Activated CD4-positive, alpha-beta memory T cell treated with anti-CD3 and anti-CD28 coated beads for 36 hours (primary cell): ENCODE data around the gene DBP. TPM values are rescaled to one million over a fixed set of nuclear protein-coding genes. Genes with fewer than 3 reads are reported as not detected.
A peak's percentile ranks its signal among the peaks of the same experiment; 100 is the strongest.
"Not testable (repeated sequence)": the region's sequence is repeated elsewhere in the genome, so short reads cannot be mapped to it uniquely, and the experiment has no call there.

ENCODE experiments used
- CTCF ChIA-PET: fragments of 350-600 bp; sonication (Branson Sonifier 250); formaldehyde crosslinking; loops from one replicate; lab custom pipeline; 2021; ENCODE audit warnings: antibody characterized with exemption, inconsistent platforms; lab: Charles Lee
- POLR2A ChIA-PET: fragments of 350-600 bp; sonication (Branson Sonifier 250); formaldehyde crosslinking; loops from one replicate; lab custom pipeline; 2021; ENCODE audit warnings: antibody characterized with exemption; lab: Charles Lee
- DNase-seq: peaks from one replicate; pipeline ENCODE4 v3.0.0-alpha.2; 2020
- H3K27ac Mint-ChIP-seq: one replicate; pipeline ENCODE4 v1.8.0; 2021; ENCODE audit warnings: mixed read lengths
- H3K27me3 Mint-ChIP-seq: one replicate; pipeline ENCODE4 v1.8.0; 2021; ENCODE audit warnings: mixed read lengths
- H3K36me3 Mint-ChIP-seq: one replicate; pipeline ENCODE4 v1.8.0; 2021; ENCODE audit warnings: mixed read lengths
- H3K4me1 Mint-ChIP-seq: one replicate; pipeline ENCODE4 v1.8.0; 2021; ENCODE audit warnings: low read depth, mixed read lengths
- H3K4me3 Mint-ChIP-seq: one replicate; pipeline ENCODE4 v1.8.0; 2021; ENCODE audit warnings: mild to moderate bottlenecking, mixed read lengths
- H3K9me3 Mint-ChIP-seq: one replicate; pipeline ENCODE4 v1.8.0; 2021; ENCODE audit warnings: mixed read lengths
- intact Hi-C: fragments of 100-400 bp; cut with micrococcal nuclease; formaldehyde crosslinking; loops from one replicate; pipeline ENCODE4 v1.15.1; 2023
- total RNA-seq, 2 experiments: library from RNA; stranded (reverse); gene quantifications; one replicate each; pipeline ENCODE4 v1.2.3, GENCODE V29; 2021

Gene DBP
- total RNA-seq, 2 experiments from 2014 or later: 8.3 to 10.4 TPM

GRCh38 chr19:48664476-48664875 lies 27.3 kb upstream of the DBP start:
- Mint-ChIP-seq H3K27ac (no peak overlapping the region), H3K4me1 (peaks cover 7% of the 10 kb centered on the region), H3K27me3 (no peaks in the 10 kb centered on the region), H3K9me3 (no peaks in the 10 kb centered on the region), H3K4me3 (no peak overlapping the region), H3K36me3 (no peaks in the 10 kb centered on the region)
- CTCF ChIA-PET: no interaction called here
- intact Hi-C loops: no loop called here
- no peak for DNase-seq
- POLR2A ChIA-PET: no interaction called here

GRCh38 chr19:48663667-48664066 lies 26.5 kb upstream of the DBP start:
- no peak overlapping the region for H3K27ac Mint-ChIP-seq
- DNase-seq: no peak
- no peaks in the 10 kb centered on the region for H3K9me3 Mint-ChIP-seq
- no peaks in the 10 kb centered on the region for H3K27me3 Mint-ChIP-seq
- H3K4me3 Mint-ChIP-seq: no peak overlapping the region
- ChIA-PET POLR2A (interaction anchor here (0.7 kb wide), 1 partner anchor 19 kb away, joined by 5 read pairs; no protein-coding TSS in a partner anchor), CTCF (interaction anchor here (1.0 kb wide), 1 partner anchor 11 kb away, joined by 3 read pairs; no protein-coding TSS in a partner anchor)
- no peaks in the 10 kb centered on the region for H3K36me3 Mint-ChIP-seq
- peaks cover 7% of the 10 kb centered on the region for H3K4me1 Mint-ChIP-seq
- intact Hi-C loops: no loop called here

DNA sequence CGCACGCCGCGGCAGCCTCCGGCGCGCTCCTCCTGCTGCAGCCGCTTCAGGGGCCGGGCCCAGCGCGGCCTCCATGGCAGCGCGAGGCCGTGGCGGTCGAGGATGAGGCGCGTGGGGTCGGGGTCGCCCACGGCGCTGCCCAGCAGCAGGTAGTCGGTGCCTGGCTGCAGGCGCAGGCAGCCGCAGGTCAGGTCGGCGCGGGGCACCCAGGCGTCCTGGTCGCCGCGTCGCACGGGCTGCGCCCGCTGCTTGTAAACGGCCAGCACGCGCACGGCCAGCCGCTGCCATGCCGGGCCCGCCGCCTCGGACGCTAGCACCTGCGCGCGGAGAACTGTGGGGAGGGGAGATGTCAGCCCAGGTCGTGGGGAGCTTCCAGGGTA lies 24.5 kb upstream of the DBP start:
- peaks cover 9% of the 10 kb centered on the region for H3K4me1 Mint-ChIP-seq
- no peak overlapping the region for H3K4me3 Mint-ChIP-seq
- intact Hi-C loops: loop anchor here (2.0 kb wide), 1 partner anchor 17 kb away; no protein-coding TSS in a partner anchor
- ChIA-PET CTCF (no interaction called here), POLR2A (no interaction called here)
- no peak for DNase-seq
- H3K27ac Mint-ChIP-seq: no peak overlapping the region
- no peaks in the 10 kb centered on the region for H3K36me3 Mint-ChIP-seq
- H3K9me3 Mint-ChIP-seq: no peaks in the 10 kb centered on the region
- no peaks in the 10 kb centered on the region for H3K27me3 Mint-ChIP-seq

DNA sequence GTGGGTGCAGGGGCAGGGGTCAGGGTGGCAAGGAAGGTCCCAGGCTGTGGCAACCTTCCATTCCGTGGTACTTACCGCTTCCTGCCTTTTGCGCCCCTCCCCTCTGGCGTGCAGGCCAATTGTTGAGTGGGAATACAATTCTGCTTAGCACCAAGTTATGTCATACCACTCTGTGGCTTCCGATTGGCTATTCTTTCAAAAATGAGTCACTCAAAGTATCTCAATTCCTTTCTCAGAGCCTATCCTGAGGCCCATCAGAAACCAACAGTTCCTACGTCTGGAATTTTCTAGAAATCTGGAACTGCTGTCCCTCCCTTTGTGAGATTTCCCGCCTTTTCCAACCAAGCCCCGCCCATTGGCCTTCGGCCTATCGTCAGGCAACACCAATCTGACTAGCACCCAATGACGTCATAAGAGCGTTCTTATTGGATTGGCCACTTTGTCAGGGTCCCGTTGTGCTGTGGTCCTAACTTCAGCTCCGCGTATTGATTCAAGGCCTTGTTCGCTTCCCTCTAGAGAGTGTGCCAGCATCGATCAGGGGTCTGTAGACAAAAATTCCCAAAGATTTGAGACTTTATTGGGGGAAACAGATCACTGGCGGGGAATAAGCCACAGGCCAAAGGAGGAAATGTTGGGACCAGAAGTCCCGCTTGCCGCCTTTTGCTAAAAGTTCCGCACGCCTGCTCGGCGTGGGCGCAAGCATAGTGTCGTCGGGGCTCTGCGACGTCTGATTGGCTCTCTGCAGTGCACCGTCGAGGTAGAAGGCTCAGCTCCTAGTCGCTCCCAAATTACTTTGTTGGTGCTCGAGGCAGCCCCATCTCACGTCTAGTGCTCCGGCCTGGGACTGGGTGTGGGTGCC lies 23.9 kb upstream of the DBP start:
- H3K4me3 Mint-ChIP-seq: peak overlapping the region; percentile 55
- no peaks in the 10 kb centered on the region for H3K36me3 Mint-ChIP-seq
- CTCF ChIA-PET: no interaction called here
- POLR2A ChIA-PET: no interaction called here
- no peaks in the 10 kb centered on the region for H3K9me3 Mint-ChIP-seq
- peak; percentile 86 for DNase-seq
- H3K27me3 Mint-ChIP-seq: no peaks in the 10 kb centered on the region
- H3K4me1 Mint-ChIP-seq: peaks cover 9% of the 10 kb centered on the region
- intact Hi-C loops: loop anchor here (2.0 kb wide), 1 partner anchor 16 kb away; no protein-coding TSS in a partner anchor
- peak overlapping the region; percentile 79 for H3K27ac Mint-ChIP-seq

- no peaks in the 10 kb centered on the region for H3K27me3 Mint-ChIP-seq
- ChIA-PET POLR2A (no interaction called here), CTCF (no interaction called here)
- intact Hi-C loops: loop anchor here (2.0 kb wide), 1 partner anchor 15 kb away; no protein-coding TSS in a partner anchor
- H3K27ac Mint-ChIP-seq: no peak overlapping the region
- DNase-seq: no peak
- no peak overlapping the region for H3K4me3 Mint-ChIP-seq
- no peaks in the 10 kb centered on the region for H3K9me3 Mint-ChIP-seq
- no peaks in the 10 kb centered on the region for H3K36me3 Mint-ChIP-seq
- peaks cover 9% of the 10 kb centered on the region for H3K4me1 Mint-ChIP-seq
Measured at GRCh38 chr19:48659768-48660167, 22.6 kb upstream of the DBP start.

- ChIA-PET POLR2A (no interaction called here), CTCF (interaction anchor here (1.3 kb wide), 1 partner anchor 12 kb away, joined by 4 read pairs; the partner anchor contains the start of gene CA11)
- Mint-ChIP-seq H3K9me3 (no peaks in the 10 kb centered on the region), H3K27me3 (no peaks in the 10 kb centered on the region), H3K4me3 (no peak overlapping the region), H3K36me3 (no peaks in the 10 kb centered on the region), H3K4me1 (peaks cover 9% of the 10 kb centered on the region), H3K27ac (no peak overlapping the region)
- DNase-seq: no peak
- intact Hi-C loops: no loop called here
Measured at GRCh38 chr19:48658483-48658882, 21.3 kb upstream of the DBP start.

- H3K36me3 Mint-ChIP-seq, H3K9me3 Mint-ChIP-seq, POLR2A ChIA-PET, DNase-seq, H3K4me3 Mint-ChIP-seq, H3K27ac Mint-ChIP-seq, intact Hi-C loops, H3K27me3 Mint-ChIP-seq: not testable (repeated sequence)
- CTCF ChIA-PET: interaction anchor here (1.3 kb wide), 1 partner anchor 12 kb away, joined by 4 read pairs; the partner anchor contains the start of gene CA11
- peaks cover 11% of the 10 kb centered on the region for H3K4me1 Mint-ChIP-seq
Measured at GRCh38 chr19:48657828-48658227, 20.6 kb upstream of the DBP start.

DNA sequence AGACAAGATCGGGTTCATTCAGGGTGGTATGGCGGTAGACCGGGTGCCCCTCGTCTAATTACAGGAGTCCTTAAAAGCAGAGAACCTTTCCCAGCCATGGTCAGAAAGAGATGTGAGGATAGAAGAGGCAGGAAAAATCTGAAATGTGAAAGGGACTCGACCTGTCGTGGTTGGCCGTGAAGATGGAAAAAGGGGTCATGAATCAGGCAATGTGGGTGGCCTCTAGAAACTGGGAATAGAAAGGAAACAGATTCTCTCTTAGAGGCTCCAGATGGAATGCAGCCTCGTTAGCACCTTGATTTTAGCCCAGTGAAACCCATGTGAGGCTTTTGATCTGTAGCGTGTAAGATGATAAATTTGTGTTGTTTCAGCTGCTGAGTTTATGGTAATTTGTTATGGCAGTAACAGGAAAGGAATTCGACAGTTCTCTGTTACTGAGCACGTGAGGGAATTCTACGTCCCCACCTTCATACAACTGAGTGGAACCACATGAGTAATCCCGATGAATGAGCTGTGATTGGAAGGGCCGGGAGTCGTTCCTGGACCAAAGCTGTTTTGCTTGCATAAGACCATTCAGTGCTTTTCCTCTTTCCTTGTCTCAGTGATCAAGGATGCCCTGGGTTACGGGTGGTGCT lies 19.8 kb upstream of the DBP start:
- CTCF ChIA-PET: interaction anchor here (1.3 kb wide), 1 partner anchor 11 kb away, joined by 4 read pairs; the partner anchor contains the start of gene CA11
- POLR2A ChIA-PET: no interaction called here
- intact Hi-C loops: no loop called here

DNA sequence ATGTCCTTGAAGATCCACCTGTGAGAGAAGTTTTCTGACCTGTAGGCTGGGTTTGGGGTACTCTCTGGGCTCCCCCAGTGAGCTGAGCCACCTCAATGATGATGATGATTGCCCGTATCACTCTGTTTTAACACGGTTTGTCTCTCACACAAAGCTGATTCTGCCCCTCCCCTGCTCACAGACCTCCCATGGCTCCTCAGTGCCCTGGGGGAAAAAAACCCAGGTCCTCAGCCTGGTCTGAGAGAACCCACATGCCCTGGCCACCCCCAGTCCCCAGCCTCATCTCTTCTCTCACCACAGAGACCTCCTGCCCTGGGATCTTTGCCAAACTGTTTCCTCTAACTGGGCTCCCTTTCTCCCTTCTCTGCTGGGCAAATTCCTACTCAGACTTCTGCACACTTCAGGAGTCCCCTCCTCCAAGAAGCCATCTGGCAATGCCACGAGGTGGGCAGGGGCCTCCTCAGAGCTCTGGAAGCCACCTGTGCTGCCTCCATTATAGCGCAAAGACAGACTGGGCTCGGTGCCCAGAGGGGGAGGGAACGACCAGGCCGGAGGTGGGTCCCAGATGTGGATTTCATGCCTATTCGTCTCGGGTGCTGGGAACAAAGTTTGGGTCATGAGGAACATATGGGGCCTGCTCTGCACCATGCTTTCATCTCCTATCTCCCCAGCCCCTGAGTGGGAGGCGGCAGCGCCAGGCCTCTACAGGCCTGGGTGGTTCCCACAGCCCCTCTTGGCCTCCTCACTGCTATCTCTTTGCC lies 17.3 kb upstream of the DBP start:
- Mint-ChIP-seq H3K27me3 (no peaks in the 10 kb centered on the region), H3K36me3 (no peaks in the 10 kb centered on the region), H3K4me3 (no peak overlapping the region), H3K9me3 (no peaks in the 10 kb centered on the region), H3K27ac (no peak overlapping the region), H3K4me1 (peaks cover 11% of the 10 kb centered on the region)
- POLR2A ChIA-PET: interaction anchor here (0.7 kb wide), 1 partner anchor 11 kb away, joined by 3 read pairs; no protein-coding TSS in a partner anchor
- no peak for DNase-seq
- intact Hi-C loops: no loop called here
- CTCF ChIA-PET: no interaction called here

More for the DNA sequence above, 19.8 kb upstream of the DBP start:
- H3K27ac Mint-ChIP-seq: no peak overlapping the region
- H3K4me1 Mint-ChIP-seq: peaks cover 11% of the 10 kb centered on the region
- H3K9me3 Mint-ChIP-seq: no peaks in the 10 kb centered on the region
- DNase-seq: no peak
- no peaks in the 10 kb centered on the region for H3K27me3 Mint-ChIP-seq
- no peaks in the 10 kb centered on the region for H3K36me3 Mint-ChIP-seq
- H3K4me3 Mint-ChIP-seq: no peak overlapping the region

DNA sequence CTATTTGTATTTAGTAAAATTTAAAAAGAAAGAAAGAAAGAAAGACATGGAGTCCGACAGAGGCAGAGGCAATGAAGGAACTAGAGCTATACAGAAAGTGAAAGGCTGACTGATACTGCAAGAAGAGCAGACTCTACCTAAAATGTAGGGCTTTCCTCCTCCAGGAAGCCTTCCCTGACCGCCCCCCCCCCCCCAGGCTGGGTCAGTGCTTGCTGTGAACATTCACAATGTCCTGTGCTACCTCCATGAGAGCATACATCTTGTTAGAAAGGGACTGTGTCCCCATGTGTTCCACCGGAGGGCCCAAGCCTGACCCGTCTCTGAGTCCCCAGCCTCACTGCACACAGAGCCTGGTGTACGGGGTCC lies 14.5 kb upstream of the DBP start:
- H3K36me3 Mint-ChIP-seq: no peaks in the 10 kb centered on the region
- POLR2A ChIA-PET: no interaction called here
- intact Hi-C loops: no loop called here
- no peaks in the 10 kb centered on the region for H3K27me3 Mint-ChIP-seq
- DNase-seq: no peak
- H3K4me1 Mint-ChIP-seq: peaks cover 24% of the 10 kb centered on the region
- CTCF ChIA-PET: no interaction called here
- no peaks in the 10 kb centered on the region for H3K9me3 Mint-ChIP-seq
- no peak overlapping the region for H3K4me3 Mint-ChIP-seq
- H3K27ac Mint-ChIP-seq: no peak overlapping the region

DNA sequence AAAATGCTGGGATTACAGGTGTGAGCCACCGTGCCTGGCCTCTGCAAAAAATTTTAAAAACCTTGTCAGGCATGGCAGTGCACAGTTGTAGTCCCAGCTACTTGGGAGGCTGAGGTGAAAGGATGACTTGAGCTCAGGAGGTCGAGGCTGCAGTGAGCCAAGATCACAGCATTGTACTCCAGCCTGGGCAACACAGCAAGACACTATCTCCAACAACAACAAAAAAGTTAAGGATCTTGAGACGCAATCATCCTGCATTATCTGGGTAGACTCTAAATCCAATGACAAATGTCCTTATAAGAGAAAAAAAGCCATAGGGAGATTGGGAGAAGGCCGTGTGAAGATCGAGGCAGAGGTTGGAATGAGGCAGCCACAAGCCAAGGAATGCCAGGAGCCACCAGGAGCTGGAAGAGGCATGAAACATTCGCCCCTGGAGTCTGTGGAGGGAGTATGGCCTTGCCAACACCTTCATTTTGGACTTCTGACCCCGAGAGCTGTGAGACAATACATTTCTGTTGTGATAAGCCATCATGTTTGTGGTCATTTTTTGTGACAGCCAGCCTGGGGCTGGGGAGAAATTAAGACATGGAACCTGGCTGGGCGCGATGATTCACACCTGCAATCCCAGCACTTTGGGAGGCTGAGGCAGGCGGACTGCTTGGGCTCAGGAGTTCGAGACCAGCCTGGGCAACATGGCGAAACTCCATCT lies 13.9 kb upstream of the DBP start:
- intact Hi-C loops: no loop called here
- Mint-ChIP-seq H3K4me1 (peaks cover 24% of the 10 kb centered on the region), H3K36me3 (no peaks in the 10 kb centered on the region), H3K27me3 (no peaks in the 10 kb centered on the region), H3K27ac (no peak overlapping the region), H3K4me3 (no peak overlapping the region), H3K9me3 (no peaks in the 10 kb centered on the region)
- ChIA-PET CTCF (no interaction called here), POLR2A (no interaction called here)
- no peak for DNase-seq
